Astrocyte (in vitro differentiated cells and primary cell): ENCODE data around the gene UCHL3. TPM values are rescaled to one million over a fixed set of nuclear protein-coding genes. Genes with fewer than 3 reads are reported as not detected.

ENCODE experiments used
- DNase-seq: peaks from one replicate; pipeline ENCODE4 v3.0.0-alpha.2; 2010; ENCODE audit warnings: low read depth
- FAIRE-seq: peaks from 2 replicates; lab custom pipeline; 2011; peaks lifted over from hg19 to GRCh38; lab: Jason Lieb, UNC
- H2AFZ ChIP-seq: 2 replicates; pipeline ENCODE4 v1.6.0; 2012; ENCODE audit warnings: low read depth, low read length, inconsistent platforms
- H3K27ac ChIP-seq: 2 replicates; pipeline ENCODE4 v1.5.1; 2011; ENCODE audit warnings: low read depth, low read length, inconsistent platforms
- H3K27me3 ChIP-seq: 2 replicates; pipeline ENCODE4 v1.6.0; 2011; ENCODE audit warnings: low read length, inconsistent platforms; ENCODE audit not compliant: insufficient read depth
- H3K36me3 ChIP-seq: 2 replicates; pipeline ENCODE4 v1.5.1; 2011; ENCODE audit warnings: low read length, inconsistent platforms; ENCODE audit not compliant: insufficient read depth
- H3K4me1 ChIP-seq: 2 replicates; pipeline ENCODE4 v1.5.1; 2011; ENCODE audit warnings: low read length, inconsistent platforms; ENCODE audit not compliant: insufficient read depth
- H3K4me2 ChIP-seq: 2 replicates; pipeline ENCODE4 v1.6.0; 2012; ENCODE audit warnings: low read length, inconsistent platforms
- H3K4me3 ChIP-seq: 2 replicates; pipeline ENCODE4 v1.5.1; 2011; ENCODE audit warnings: low read depth, mild to moderate bottlenecking, low read length, inconsistent platforms; ENCODE audit not compliant: insufficient read depth
- H3K79me2 ChIP-seq: 2 replicates; pipeline ENCODE4 v1.6.0; 2012; ENCODE audit warnings: mild to moderate bottlenecking, low read length, inconsistent platforms; ENCODE audit not compliant: insufficient read depth
- H3K9ac ChIP-seq: 2 replicates; pipeline ENCODE4 v1.6.0; 2012; ENCODE audit warnings: mild to moderate bottlenecking, low read length, inconsistent platforms
- H3K9me3 ChIP-seq: 2 replicates; pipeline ENCODE4 v1.5.1; 2012; ENCODE audit warnings: low read depth, mild to moderate bottlenecking, low read length, inconsistent platforms; ENCODE audit not compliant: insufficient read depth
- H4K20me1 ChIP-seq: 2 replicates; pipeline ENCODE4 v1.6.0; 2012; ENCODE audit warnings: low read length, inconsistent platforms; ENCODE audit not compliant: insufficient read depth
- H3K27ac Mint-ChIP-seq: one replicate; pipeline ENCODE4 v1.8.0; 2021; ENCODE audit warnings: mild to moderate bottlenecking, mixed read lengths; ENCODE audit not compliant: unreplicated experiment
- H3K27me3 Mint-ChIP-seq: one replicate; pipeline ENCODE4 v1.8.0; 2021; ENCODE audit warnings: low read depth, mixed read lengths; ENCODE audit not compliant: unreplicated experiment
- H3K36me3 Mint-ChIP-seq: one replicate; pipeline ENCODE4 v1.8.0; 2021; ENCODE audit warnings: low read depth, mixed read lengths; ENCODE audit not compliant: unreplicated experiment
- H3K4me1 Mint-ChIP-seq: one replicate; pipeline ENCODE4 v1.8.0; 2021; ENCODE audit warnings: low read depth, mixed read lengths; ENCODE audit not compliant: unreplicated experiment
- H3K4me3 Mint-ChIP-seq: one replicate; pipeline ENCODE4 v1.8.0; 2021; ENCODE audit warnings: mild to moderate bottlenecking, moderate library complexity, mixed read lengths; ENCODE audit not compliant: unreplicated experiment
- H3K9me3 Mint-ChIP-seq: one replicate; pipeline ENCODE4 v1.8.0; 2021; ENCODE audit warnings: mild to moderate bottlenecking, mixed read lengths; ENCODE audit not compliant: unreplicated experiment
- CTCF ChIP-seq: IDR thresholded peaks from 2 replicates; pipeline ENCODE4 v1.5.1; 2011; ENCODE audit warnings: low read depth, mild to moderate bottlenecking, inconsistent platforms, low read length, moderate library complexity; ENCODE audit not compliant: insufficient read depth
- EZH2 ChIP-seq: IDR thresholded peaks from 2 replicates; pipeline ENCODE4 v1.6.1; 2012; ENCODE audit warnings: mild to moderate bottlenecking, low read length, inconsistent platforms; ENCODE audit not compliant: insufficient read depth
- total RNA-seq: library from RNA; stranded (reverse); gene quantifications from 2 replicates; pipeline ENCODE4 v1.2.1, GENCODE V29; 2021

The UCHL3 gene
- total RNA-seq, 1 donor from 2014 or later, result 59.2 TPM

DNA sequence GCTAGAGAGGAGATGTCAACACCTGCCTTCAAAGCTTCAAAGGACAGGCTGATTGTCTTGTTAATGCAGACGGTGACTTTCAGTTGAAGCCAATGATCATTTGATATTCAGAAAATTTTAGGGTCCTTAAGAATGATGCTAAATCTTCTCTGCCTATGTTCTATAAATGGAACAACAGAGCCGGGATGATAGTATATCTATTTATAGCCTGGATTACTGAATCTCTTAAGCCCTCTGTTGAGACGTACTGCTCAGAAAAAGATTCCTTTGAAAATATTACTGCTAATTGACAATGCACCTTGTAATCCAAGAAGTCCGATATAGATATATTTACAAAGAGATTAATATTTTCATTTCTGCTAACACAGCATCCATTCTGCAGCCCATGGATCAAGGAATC, 50.8 kb downstream of the UCHL3 start:
- Histone ChIP-seq H3K27ac (no peak overlapping the region), H3K36me3 (peaks cover 5% of the 10 kb centered on the region), H3K79me2 (no peaks in the 10 kb centered on the region), H3K4me3 (no peak overlapping the region), H3K4me1 (no peaks in the 10 kb centered on the region), H3K4me2 (no peak overlapping the region), H3K9ac (no peak overlapping the region), H3K27me3 (no peaks in the 10 kb centered on the region), H3K9me3 (no peaks in the 10 kb centered on the region), H2AFZ (no peak overlapping the region), H4K20me1 (no peaks in the 10 kb centered on the region)
- DNase-seq (no peak), FAIRE-seq (no peak)
- Mint-ChIP-seq H3K27ac (no peak overlapping the region), H3K9me3 (peaks cover 1% of the 10 kb centered on the region), H3K4me1 (no peaks in the 10 kb centered on the region), H3K27me3 (no peaks in the 10 kb centered on the region), H3K4me3 (no peak overlapping the region), H3K36me3 (peaks cover 14% of the 10 kb centered on the region)
- TF ChIP-seq EZH2, result no peak
- TF ChIP-seq CTCF, result no peak

DNA sequence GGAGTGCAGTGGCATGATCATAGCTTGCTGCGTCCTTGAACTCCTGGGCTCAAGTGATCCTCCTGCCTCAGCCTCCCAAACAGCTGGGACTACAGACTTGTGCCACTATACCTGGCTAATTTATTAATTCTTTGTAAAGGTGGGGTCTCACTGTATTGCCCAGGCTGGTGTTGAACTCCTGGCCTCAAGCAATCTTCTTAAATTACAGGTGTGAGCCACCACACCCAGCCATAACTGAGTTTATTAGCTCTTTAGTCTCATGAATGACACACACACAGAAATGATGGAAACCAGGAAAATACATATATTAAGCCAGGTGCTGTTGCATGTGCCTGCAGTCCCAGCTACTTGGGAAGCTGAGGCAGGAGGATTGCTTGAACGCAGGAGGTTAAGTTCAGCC, 53.4 kb downstream of the UCHL3 start:
- no peak for FAIRE-seq
- H3K4me1 Mint-ChIP-seq, result no peaks in the 10 kb centered on the region
- no peak overlapping the region for H3K4me3 ChIP-seq
- no peaks in the 10 kb centered on the region for H4K20me1 ChIP-seq
- no peak overlapping the region for H3K9ac ChIP-seq
- no peak overlapping the region for H3K4me2 ChIP-seq
- TF ChIP-seq CTCF, result no peak
- no peak for TF ChIP-seq EZH2
- no peaks in the 10 kb centered on the region for H3K27me3 ChIP-seq
- no peaks in the 10 kb centered on the region for H3K27me3 Mint-ChIP-seq
- H3K36me3 ChIP-seq, result peaks cover 10% of the 10 kb centered on the region
- H3K36me3 Mint-ChIP-seq, result peaks cover 14% of the 10 kb centered on the region
- H3K4me3 Mint-ChIP-seq, result no peak overlapping the region
- H2AFZ ChIP-seq, result no peak overlapping the region
- peaks cover 5% of the 10 kb centered on the region for H3K9me3 Mint-ChIP-seq
- H3K79me2 ChIP-seq, result no peaks in the 10 kb centered on the region
- no peak overlapping the region for H3K27ac Mint-ChIP-seq
- no peak overlapping the region for H3K27ac ChIP-seq
- no peak for DNase-seq
- no peaks in the 10 kb centered on the region for H3K9me3 ChIP-seq
- no peaks in the 10 kb centered on the region for H3K4me1 ChIP-seq

DNA sequence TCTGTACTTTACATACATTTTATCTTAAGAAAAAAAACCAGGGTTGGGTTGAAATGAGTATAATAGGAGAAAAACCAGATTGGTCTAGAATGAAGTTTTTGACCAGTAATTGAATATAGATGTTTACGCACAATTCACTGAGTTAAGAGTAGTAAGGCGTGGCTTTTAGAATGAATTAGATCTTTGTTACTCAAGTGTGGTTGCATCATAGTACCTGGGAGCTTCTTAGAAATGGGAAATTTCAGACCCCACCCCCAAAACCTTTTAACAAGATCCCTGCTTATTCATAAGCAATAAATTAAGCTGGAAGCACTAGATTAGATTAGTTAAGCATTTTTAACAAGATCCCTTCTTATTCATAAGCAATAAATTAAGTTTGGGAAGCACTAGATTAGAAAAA, 57.9 kb downstream of the UCHL3 start:
- Mint-ChIP-seq H3K4me1 (no peaks in the 10 kb centered on the region), H3K27me3 (no peaks in the 10 kb centered on the region), H3K9me3 (peaks cover 3% of the 10 kb centered on the region), H3K4me3 (no peak overlapping the region), H3K36me3 (peaks cover 6% of the 10 kb centered on the region), H3K27ac (no peak overlapping the region)
- TF ChIP-seq EZH2 (no peak), CTCF (no peak)
- H3K4me3 ChIP-seq, result no peak overlapping the region
- no peak for FAIRE-seq
- no peaks in the 10 kb centered on the region for H3K9me3 ChIP-seq
- peaks cover 5% of the 10 kb centered on the region for H3K36me3 ChIP-seq
- no peak overlapping the region for H3K4me2 ChIP-seq
- no peaks in the 10 kb centered on the region for H3K79me2 ChIP-seq
- no peaks in the 10 kb centered on the region for H3K4me1 ChIP-seq
- no peak overlapping the region for H2AFZ ChIP-seq
- DNase-seq, result no peak
- no peak overlapping the region for H3K27ac ChIP-seq
- H3K9ac ChIP-seq, result no peak overlapping the region
- no peaks in the 10 kb centered on the region for H3K27me3 ChIP-seq
- H4K20me1 ChIP-seq, result no peaks in the 10 kb centered on the region
